ENCODE data around the gene EMX1.

DNA sequence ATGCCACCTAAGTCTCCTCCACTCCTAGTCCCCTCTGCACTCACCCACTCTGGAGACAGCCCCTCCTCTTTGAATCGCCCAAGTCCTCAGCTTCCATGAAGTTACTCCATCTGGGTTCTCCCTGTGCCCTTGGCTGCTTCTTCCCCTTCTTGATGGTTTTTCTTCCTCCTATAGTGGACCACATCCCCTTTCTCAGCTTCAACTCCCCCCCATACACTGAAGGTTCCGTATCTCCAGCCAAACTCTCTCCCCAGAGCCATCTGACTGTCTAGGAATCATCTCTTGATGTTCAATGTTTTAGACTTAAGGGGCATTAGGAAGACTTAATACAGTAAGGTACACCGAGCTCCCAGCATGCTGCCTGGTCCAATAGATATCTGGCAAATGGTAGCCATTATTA lies 39.6 kb downstream of the EMX1 start:
- TF ChIP-seq POLR2A (IDR thresholded peaks at IDR 0.05) (no peak), CTCF (IDR thresholded peaks at IDR 0.05) (no peak)

Data from ovary (tissue), 3 donors.